Stomach (tissue), 4 donors: Measurements from ENCODE around the gene A1BG.

ENCODE experiments used
- CTCF ChIP-seq, 7 experiments: fragments of 450-650 bp in 4 of 7; fragments of 200-600 bp in 3 of 7; sonication (generic) in 3 of 7; IDR thresholded peaks; one replicate each; pipeline ENCODE4 v1.5.1; 2016 to 2019; ENCODE audit warnings: antibody characterized with exemption in 7 of 7, control low read depth in 2 of 7, mild to moderate bottlenecking in 1 of 7
- EP300 ChIP-seq: sonication (generic); formaldehyde crosslinking; IDR thresholded peaks from one replicate; pipeline ENCODE4 v1.6.1; 2017; ENCODE audit warnings: antibody characterized with exemption
- POLR2A ChIP-seq, 4 donors: fragments of 450-650 bp; IDR thresholded peaks; one replicate each; pipeline ENCODE4 v1.6.1; 2016; ENCODE audit warnings: antibody characterized with exemption in 4 of 4, control low read depth in 2 of 4, mild to moderate bottlenecking in 1 of 4, moderate library complexity in 1 of 4
- POLR2AphosphoS5 ChIP-seq, 3 donors: sonication (generic); formaldehyde crosslinking; IDR thresholded peaks; one replicate each; pipeline ENCODE4 v1.6.1; 2016; ENCODE audit warnings: antibody characterized with exemption in 3 of 3

GRCh38 chr19:58392945-58393724 lies 39.8 kb upstream of the A1BG start:
- TF ChIP-seq CTCF (IDR thresholded peaks at IDR 0.05) (no peak), POLR2A (IDR thresholded peaks at IDR 0.05) (no peak), POLR2AphosphoS5 (IDR thresholded peaks at IDR 0.05) (no peak), EP300 (no peak)
